ENCODE results near the gene PSME3IP1.
A peak's percentile ranks its signal among the peaks of the same experiment; 100 is the strongest.

The PSME3IP1 gene

DNA sequence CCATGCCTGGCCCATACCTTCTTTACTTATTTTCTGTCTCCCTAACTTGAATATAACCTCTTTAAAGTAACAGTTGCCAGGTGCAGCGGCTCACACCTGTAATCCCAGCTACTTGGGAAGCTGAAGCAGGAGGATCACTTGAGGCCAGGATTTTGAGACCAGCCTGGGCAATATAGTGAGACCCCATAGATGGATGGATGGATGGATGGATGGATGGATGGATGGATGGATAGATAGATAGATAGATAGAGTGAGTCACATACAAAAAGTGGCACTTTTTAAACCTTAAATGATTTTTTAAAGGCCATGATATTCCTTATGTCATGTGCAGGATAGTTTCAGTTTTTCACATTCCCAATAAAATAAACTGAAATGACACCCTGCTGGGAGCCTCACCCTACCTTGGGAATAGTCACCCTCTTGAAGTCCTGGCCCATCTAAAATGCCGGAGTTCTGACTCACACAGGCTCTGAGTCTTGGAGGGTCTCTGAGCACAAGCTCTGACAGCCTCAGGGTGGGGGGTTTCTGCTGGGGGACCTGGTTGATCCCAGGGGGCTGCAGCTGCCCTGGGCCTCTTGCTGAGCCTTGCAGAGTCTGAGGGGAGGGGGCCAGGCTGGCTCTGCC lies 67.3 kb downstream of the PSME3IP1 start:
- no peak for DNase-seq (ENCODE audit: low read depth)
- TF ChIP-seq, protein P1, sequence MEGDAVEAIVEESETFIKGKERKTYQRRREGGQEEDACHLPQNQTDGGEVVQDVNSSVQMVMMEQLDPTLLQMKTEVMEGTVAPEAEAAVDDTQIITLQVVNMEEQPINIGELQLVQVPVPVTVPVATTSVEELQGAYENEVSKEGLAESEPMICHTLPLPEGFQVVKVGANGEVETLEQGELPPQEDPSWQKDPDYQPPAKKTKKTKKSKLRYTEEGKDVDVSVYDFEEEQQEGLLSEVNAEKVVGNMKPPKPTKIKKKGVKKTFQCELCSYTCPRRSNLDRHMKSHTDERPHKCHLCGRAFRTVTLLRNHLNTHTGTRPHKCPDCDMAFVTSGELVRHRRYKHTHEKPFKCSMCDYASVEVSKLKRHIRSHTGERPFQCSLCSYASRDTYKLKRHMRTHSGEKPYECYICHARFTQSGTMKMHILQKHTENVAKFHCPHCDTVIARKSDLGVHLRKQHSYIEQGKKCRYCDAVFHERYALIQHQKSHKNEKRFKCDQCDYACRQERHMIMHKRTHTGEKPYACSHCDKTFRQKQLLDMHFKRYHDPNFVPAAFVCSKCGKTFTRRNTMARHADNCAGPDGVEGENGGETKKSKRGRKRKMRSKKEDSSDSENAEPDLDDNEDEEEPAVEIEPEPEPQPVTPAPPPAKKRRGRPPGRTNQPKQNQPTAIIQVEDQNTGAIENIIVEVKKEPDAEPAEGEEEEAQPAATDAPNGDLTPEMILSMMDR (conservative IDR thresholded peaks at IDR 0.05; ENCODE audit: control insufficient read depth, insufficient read depth, low read depth, low read length), result no peak
- H3K4me3 ChIP-seq (ENCODE audit: control insufficient read depth, low read depth, low read length), result no peak overlapping the region

DNA sequence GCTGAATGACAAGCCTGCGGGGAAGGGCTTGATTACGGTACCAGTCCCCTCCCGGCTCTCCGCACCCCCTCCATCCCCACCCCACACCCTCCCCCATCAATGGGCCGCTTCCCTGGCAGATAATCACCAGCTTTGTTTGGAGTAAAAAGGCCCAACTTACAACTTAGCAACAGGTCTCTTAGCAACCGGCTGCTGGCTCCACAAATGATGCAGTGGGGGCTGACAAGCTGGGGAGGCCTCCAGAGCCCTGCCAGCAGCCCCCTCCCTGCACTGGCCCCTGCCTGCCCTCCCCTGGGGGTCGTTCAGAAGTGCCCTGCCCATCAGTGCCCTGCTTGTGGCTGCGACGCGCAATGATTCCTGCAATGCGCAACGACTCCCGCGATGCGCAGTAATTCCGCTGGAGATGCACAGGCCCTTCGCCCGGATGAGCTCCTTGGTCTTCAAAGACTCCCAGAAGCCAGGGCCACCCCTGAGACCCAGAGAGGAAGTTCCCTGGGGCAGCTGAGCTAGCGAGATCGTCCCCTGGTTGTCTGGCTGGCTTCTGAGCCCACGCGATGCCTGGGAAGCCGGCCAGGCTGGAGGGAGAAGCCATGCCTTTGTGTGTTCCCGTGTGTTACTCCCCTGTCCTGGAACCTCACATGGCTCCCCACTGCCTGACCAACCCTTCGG lies 70.2 kb downstream of the PSME3IP1 start:
- peak; percentile 37 for DNase-seq (ENCODE audit: low read depth)
- TF ChIP-seq, protein P1 (conservative IDR thresholded peaks at IDR 0.05; ENCODE audit: control insufficient read depth, insufficient read depth, low read depth, low read length), result no peak
- no peak overlapping the region for H3K4me3 ChIP-seq (ENCODE audit: control insufficient read depth, low read depth, low read length)

DNA sequence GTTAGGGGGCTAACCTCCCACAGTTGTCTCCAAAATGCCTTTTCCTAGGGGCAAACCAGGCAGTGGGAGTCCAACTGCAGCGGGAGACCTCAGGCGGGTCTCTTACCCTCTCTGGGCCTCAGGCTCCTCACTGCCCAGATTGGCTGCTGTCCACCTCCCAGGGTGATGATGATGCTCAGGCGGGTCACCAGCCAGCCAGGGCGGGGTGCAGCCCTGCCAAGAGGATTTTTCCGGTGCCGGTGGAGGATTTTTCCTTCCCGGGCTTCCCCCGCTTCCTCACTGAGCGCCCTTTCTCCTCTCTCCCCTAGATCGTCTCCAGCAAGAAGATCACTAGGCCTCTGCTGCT lies 70.7 kb downstream of the PSME3IP1 start:
- TF ChIP-seq, protein P1 (conservative IDR thresholded peaks at IDR 0.05; ENCODE audit: control insufficient read depth, insufficient read depth, low read depth, low read length), result no peak
- H3K4me3 ChIP-seq (ENCODE audit: control insufficient read depth, low read depth, low read length), result no peak overlapping the region
- DNase-seq (ENCODE audit: low read depth), result peak; percentile 26

DNA sequence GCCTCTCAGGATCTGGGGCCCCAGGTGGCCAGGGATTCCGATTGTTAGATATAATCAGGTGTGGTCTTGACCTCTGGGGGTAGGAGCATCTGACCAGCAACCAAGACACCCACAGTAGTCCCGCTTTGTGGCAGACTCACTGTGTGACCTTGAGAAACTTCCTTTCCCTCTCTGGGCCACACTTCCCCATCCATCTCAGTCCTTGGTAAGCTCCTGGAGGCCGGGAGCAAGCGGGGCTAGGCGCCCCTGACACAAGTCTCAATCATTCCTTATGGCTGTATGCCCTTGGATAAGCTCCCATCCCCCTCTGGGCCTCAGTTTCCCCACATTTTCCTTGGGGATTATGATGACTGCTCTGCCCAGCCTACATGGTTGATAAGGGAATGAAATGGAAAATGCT lies 72.2 kb downstream of the PSME3IP1 start:
- TF ChIP-seq, protein P1 (conservative IDR thresholded peaks at IDR 0.05; ENCODE audit: control insufficient read depth, insufficient read depth, low read depth, low read length), result no peak
- no peak for DNase-seq (ENCODE audit: low read depth)
- H3K4me3 ChIP-seq (ENCODE audit: control insufficient read depth, low read depth, low read length), result no peak overlapping the region

DNA sequence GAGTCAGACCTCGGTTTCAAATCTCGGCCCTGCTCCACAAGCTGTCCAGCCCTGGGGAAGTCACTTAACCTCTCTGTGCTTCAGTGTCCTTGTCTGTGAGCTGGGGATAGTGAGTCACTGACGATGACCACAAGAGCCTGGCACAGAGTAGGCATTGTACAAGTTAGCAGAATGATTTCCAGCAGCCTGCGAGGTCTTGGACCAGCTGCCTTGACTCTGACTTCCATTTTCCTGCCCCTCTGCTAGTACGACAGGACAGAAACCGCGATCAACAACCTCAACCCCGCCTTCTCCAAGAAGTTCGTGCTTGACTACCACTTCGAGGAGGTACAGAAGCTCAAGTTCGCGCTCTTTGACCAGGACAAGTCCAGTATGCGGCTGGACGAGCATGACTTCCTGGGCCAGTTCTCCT lies 72.8 kb downstream of the PSME3IP1 start:
- TF ChIP-seq, protein P1 (conservative IDR thresholded peaks at IDR 0.05; ENCODE audit: control insufficient read depth, insufficient read depth, low read depth, low read length), result no peak
- DNase-seq (ENCODE audit: low read depth), result peak; percentile 45
- H3K4me3 ChIP-seq (ENCODE audit: control insufficient read depth, low read depth, low read length), result no peak overlapping the region

DNA sequence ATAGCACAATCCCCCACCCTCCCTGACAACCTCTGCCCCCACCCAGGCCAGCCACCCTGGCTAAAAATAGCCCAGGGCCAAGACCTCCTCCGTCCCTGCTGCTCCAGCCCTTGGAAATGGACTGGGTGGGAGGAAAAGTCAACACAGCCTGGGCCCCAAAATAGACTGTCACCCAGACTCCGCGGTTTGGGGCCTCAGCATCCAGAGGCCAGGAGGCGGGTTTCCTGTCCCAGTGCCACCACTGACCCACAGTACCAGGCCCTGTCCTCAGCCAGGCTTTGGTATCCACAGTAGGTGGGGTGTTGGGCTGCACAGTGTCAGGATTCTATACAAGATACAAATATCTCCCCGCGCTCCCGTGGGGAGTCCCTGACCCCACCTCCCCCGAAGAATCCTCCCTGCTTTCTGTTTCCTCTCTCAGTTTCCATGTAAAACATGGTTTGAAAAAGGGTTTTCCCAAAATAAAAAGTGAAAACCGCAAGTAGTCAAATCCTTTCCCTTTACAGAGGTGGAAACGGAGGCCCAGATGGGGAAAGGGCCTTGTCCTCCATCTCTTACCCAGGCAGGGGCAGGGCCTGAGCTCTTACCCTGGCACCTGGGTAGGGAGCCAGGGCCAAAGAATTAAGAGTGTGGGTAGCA lies 73.3 kb downstream of the PSME3IP1 start:
- TF ChIP-seq, protein P1 (conservative IDR thresholded peaks at IDR 0.05; ENCODE audit: control insufficient read depth, insufficient read depth, low read depth, low read length), result no peak
- H3K4me3 ChIP-seq (ENCODE audit: control insufficient read depth, low read depth, low read length), result no peak overlapping the region
- DNase-seq (ENCODE audit: low read depth), result no peak

Measured in fibroblast of mammary gland (primary cell).